ENCODE data around the gene SLC5A10.
A peak's percentile ranks its signal among the peaks of the same experiment; 100 is the strongest.

Gene SLC5A10

DNA sequence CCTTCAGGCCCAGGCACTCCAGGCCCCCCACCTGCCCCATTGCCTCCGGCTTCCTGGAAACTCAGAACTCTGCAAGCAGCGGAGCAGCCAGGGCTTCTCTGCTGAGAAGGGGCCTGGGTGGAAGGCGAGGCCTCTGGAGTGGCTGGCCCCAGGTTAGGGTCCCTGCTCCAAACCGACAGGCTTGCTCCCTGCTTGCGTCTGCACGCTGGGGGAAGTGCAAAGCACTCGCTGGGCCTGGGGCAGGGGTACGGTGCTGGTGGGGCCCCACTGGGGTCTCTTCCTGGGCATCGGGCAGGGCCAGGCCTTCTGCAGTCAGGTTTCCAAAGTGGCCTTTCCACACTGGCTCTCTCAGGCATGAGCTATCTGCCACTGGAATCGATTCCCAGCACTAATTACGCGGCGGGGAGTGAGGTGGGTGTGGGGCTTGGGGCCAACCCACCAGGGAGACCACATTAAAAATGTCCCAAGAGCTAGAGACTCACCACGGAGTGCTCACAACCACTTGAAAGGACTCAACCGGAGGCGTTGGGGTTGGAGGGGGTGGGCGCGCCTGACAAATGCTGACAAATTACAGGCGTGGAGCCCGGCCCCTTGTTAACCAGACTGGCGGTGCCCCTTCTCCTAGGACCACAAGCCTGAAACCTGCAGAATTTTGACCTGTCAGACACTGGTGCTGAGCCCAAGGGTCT, 34.7 kb downstream of the SLC5A10 start:
- no peak for DNase-seq

DNA sequence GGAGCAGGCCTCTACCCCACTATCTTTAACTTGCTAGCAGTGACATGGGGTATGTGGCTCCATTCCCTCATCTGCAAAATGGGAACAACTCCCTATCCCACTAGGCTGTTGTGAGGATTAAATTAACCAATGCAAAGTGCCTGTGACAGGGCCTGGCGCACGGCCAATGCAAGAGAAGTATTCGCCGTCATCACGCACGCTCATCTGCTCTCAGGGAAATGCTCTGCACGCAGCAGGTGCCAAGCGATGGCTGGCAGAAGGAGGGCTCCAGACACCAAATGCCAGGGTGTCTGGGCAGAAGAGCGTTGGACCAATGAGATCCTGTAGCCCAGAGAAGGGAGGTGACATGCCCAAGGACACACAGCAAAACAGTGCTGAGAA, 35.3 kb downstream of the SLC5A10 start:
- DNase-seq: no peak

GRCh38 chr17:18987862-18988545, 36.0 kb downstream of the SLC5A10 start:
- no peak for DNase-seq

- DNase-seq: no peak
Observed at GRCh38 chr17:18988546-18989173, 36.7 kb downstream of the SLC5A10 start.

- no peak for DNase-seq
Observed at GRCh38 chr17:18990331-18990730, 38.4 kb downstream of the SLC5A10 start.

- no peak for DNase-seq
Observed at GRCh38 chr17:18991531-18992315, 39.8 kb downstream of the SLC5A10 start.

DNA sequence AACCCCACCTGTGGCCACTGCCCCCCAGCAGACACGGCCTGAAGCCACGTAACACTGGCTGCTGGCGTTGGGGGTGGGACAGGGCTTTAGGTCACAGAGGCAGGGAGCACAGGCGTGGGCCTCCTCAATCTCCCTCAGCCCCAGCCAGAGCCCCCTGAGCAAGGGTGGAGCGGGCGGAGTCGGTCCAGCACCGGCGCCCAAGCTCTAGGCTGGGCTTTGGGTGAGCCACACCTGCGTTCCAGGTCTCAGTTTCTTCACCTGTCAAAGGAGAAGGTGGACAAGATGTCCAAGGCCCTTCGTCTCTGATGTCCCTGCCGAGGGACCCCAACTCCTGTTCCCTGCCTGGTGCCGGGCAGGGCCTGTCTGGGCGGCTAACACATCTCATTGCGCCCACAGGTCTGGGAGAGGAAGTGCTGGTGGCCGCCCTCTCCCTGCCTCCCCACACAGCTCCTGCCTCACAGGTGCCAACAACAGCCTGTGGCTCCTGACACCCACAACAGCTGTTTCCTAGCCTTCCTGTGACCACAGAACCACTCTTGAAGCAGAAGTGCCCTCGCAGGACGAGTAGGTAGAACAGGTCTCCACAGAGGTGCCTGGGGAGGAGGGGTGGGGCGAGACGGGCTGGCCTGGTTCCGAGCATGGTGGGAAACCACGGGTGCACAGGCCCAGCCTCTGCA, 40.6 kb downstream of the SLC5A10 start:
- no peak for DNase-seq

GRCh38 chr17:18993905-18994526, 42.1 kb downstream of the SLC5A10 start:
- DNase-seq: no peak

GRCh38 chr17:18994631-18995030, 42.7 kb downstream of the SLC5A10 start:
- no peak for DNase-seq

GRCh38 chr17:18995220-18995619, 43.3 kb downstream of the SLC5A10 start:
- no peak for DNase-seq

- DNase-seq: no peak
Observed at GRCh38 chr17:18996458-18996857, 44.5 kb downstream of the SLC5A10 start.

- DNase-seq: no peak
Observed at GRCh38 chr17:18997650-18998196, 45.8 kb downstream of the SLC5A10 start.

- no peak for DNase-seq
Observed at GRCh38 chr17:18999394-18999793, 47.4 kb downstream of the SLC5A10 start.

GRCh38 chr17:18999911-19000310, 47.9 kb downstream of the SLC5A10 start:
- DNase-seq: no peak

DNA sequence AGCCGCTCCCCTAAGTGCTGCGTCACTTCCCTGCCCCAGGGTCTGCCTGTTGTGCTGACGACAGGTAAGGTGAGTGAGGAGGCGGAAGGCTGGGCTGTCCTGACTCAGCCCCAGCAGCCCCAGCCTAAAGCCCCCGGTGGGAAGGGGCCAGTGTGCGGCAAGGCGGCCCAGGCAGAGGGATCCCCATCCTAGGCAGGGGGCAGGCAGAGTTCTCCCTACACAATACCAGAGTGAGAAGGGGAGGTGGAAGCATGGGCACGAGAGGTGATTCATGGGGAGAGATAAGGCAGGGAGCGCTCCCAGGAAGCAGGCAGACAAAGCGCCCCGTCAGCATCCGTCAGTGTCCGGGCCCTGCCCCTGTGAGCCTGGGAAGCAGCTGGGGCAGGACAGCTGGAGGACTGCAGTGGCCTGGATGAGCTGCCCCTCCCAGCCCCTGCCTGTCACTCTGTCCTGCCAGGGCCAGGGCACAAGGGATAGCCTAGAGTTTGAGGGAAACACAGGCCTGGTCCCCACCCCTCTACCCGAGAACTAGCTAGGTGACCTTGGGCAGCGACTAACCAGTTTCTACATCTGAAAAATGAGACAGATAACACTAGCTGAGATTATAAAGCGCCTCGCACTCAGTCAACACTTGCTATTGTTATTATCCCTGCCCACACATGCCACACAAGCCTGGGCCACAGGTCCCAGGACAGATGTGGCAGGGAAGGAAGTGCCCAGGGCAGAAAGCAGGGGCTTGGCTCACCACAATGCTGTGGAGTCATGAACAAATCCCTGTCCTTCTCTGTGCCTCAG, 48.8 kb downstream of the SLC5A10 start:
- no peak for DNase-seq

DNA sequence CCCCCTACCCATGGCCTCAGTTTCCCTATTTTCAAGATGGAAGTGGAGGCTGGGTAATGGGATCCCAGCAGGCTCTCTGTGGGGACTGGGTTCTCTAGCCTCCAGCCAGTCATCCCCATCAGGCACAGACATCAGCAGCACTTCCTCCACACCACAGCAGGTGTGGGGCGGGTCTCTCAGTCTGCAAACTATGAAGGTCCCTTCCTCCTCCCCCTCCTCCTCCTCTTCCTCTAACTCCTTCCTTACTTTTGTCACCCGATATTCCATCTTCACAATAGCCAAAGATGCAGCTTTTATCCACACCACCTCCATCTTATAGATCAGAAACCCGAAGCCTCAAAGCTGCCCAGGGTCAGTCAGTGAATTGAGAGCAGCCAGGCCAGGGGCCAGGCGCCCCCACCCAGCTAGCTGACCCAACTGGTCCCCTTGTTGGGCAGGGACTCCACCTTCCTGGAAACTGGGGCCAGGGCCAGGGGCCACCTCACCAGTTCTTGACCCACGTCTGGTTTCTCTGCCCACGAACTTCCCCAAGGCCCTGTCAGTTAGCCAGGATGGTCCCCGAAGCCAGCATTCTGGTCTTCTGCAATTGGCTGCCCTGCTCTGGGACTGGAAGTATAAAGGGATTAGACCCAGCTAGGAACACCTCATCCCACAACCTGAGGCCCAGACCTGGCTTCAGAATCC, 50.1 kb downstream of the SLC5A10 start:
- no peak for DNase-seq

DNA sequence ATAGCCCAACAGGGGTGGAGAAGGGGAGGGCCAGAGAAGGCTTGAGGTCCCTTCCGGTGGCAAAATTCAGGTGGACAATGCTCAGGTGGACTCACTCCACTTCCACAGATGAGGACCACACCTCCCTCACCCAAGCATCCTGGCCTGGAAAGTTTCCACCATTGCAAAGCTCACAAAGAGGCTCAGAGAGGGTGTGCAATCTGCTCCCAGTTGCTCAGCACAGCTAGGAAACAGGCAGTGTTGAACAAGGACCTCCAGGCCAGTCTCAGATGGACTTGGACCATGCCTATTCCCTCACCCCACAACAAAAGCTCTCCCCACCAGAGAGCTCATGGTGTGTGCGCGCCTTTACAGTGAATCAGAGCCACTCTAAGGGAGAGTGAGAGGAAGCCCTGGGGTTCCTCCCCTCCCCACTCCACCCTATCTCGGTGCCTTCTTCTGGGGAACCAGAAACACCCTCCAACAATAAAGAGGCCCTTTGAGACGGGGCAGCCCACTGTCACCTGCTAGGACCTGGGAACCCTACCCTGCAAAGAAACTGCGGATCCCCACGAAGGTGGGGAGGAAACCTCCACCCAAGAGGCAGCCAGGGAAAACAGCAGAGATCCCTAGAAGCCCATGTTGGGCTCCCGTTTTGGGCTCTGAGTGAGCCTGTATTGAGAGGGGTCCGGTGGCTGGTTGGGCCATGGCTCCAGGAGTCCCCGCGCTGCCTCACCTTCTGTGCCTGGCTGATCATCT, 51.0 kb downstream of the SLC5A10 start:
- DNase-seq: no peak

DNA sequence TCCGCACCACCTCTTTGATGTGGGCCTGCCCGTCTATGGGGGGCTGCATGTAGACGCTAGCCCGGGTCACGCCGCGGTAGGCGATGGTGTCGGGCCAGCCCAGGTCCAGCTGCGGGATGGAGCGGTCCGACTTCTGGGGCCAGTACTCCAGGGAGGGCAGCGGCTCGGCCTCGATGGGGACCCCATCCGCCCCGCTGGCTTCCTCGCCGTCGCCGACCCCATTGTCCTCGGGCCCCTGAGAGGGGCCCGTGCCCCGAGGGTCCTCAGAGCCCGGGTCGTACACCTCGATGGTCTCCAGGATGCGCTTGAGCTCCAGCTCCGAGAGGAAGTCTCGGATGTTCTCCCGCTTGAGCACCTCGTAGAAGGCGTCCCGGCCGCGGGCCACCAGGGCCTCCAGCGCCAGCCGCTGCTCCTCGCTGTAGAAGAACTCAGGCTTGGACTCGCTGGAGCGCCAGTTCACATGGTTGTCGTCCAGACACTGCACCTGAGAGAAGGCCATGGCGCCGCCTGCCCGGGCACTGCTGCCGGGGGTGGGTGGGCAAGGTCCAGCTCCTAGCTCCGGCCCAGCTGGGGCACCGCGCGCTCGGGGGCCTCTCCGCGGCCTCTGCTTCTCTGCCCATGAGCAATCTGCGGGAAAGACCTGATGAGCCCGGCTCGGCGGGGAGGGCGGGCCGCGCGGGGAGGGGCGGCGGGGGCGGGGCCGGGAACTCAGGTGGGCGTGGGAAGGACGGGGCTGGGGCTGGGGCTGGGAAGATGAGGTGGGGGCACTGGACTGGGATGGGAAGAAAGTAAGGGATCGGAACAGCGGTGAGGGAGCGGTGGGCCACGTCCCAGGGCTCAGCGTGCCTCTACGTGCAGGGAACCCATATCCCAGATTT, 51.8 kb downstream of the SLC5A10 start:
- DNase-seq: peak in 1 of 4 experiments; percentile 41
